Measurements from ENCODE around the gene SLC49A3. TPM values are rescaled to one million over a fixed set of nuclear protein-coding genes. Genes with fewer than 3 reads are reported as not detected.
A peak's percentile ranks its signal among the peaks of the same experiment; 100 is the strongest.

SLC49A3 gene
- total and polyA plus RNA-seq, 2 of the 13 experiments (the other 11 are each of a cell fraction or from before 2014, with no cell fraction given), result 0.07 to 0.17 TPM

- TF ChIP-seq REPIN1 (CRISPR knock-in tag; IDR thresholded peaks at IDR 0.05; ENCODE audit: borderline replicate concordance, low read depth) (no peak), ZKSCAN5 (CRISPR knock-in tag; IDR thresholded peaks at IDR 0.05) (no peak), IKZF4 (CRISPR knock-in tag; IDR thresholded peaks at IDR 0.05; ENCODE audit: borderline replicate concordance, low read depth, not compliant biosample characterization) (no peak), TARDBP (CRISPR knock-in tag; IDR thresholded peaks at IDR 0.05) (peak; percentile 5; the same call in 1 of the 2 replicates), HES4 (CRISPR knock-in tag; IDR thresholded peaks at IDR 0.05; ENCODE audit: borderline replicate concordance) (no peak), MZF1 (CRISPR knock-in tag; IDR thresholded peaks at IDR 0.05; ENCODE audit: borderline replicate concordance) (no peak), MLXIP (CRISPR knock-in tag; IDR thresholded peaks at IDR 0.05; ENCODE audit: borderline replicate concordance) (no peak), ZNF552 (CRISPR knock-in tag; IDR thresholded peaks at IDR 0.05; ENCODE audit: borderline replicate concordance) (no peak), RBFOX2 (IDR thresholded peaks at IDR 0.05; ENCODE audit: low read depth, low read length) (no peak), TFDP2 (CRISPR knock-in tag; IDR thresholded peaks at IDR 0.05) (peak; percentile 92), SSRP1 (CRISPR knock-in tag; IDR thresholded peaks at IDR 0.05) (no peak), ZNF337 (CRISPR knock-in tag; IDR thresholded peaks at IDR 0.05; ENCODE audit: borderline replicate concordance, low read depth) (no peak), E2F1 (CRISPR knock-in tag; IDR thresholded peaks at IDR 0.05) (peak; percentile 87), ZNF572 (CRISPR knock-in tag; IDR thresholded peaks at IDR 0.05) (no peak), CC2D1A (CRISPR knock-in tag; IDR thresholded peaks at IDR 0.05) (no peak), ZNF317 (CRISPR knock-in tag; IDR thresholded peaks at IDR 0.05) (no peak)
Observed at GRCh38 chr4:673349-674091, 15.4 kb downstream of the SLC49A3 start (continued).
